ENCODE data around the gene MED4.

Gene MED4

DNA sequence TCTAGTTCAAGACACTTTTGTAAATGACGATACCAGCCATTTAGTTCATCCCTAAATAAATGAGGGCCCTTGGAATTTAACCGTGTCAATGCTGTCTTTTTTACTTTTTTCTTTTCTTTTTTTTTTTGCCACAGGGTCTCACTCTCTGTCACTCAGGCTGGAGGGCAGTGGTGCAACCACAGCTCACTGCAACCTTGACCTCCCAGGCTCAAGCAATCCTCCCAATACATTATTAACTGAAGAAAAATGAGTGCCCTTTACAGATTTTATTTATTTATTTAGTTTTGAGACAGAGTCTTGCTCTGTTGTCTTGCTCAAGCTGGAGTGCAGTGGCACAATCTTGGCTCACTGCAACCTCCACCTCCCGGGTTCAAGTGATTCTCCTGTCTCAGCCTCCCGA, 2.9 kb upstream of the MED4 start:
- no peaks in the 10 kb centered on the region for H3K27me3 ChIP-seq (ENCODE audit: insufficient read depth, poor library complexity, severe bottlenecking)
- no peak overlapping the region for H3K27ac ChIP-seq (ENCODE audit: poor library complexity, severe bottlenecking)
- H3K4me1 ChIP-seq (ENCODE audit: insufficient read depth, poor library complexity, severe bottlenecking): peaks cover 9% of the 10 kb centered on the region
- no peak overlapping the region for H3K4me3 ChIP-seq (ENCODE audit: severe bottlenecking)
- ATAC-seq (ENCODE audit: low read depth): no peak
- DNase-seq (ENCODE audit: low spot score): no peak
- 0 out of 2 replicates have a peak, but pooled peaks cover 5% of the 10 kb centered on the region for H3K36me3 ChIP-seq (ENCODE audit: low read depth)
- TF ChIP-seq, protein P1, sequence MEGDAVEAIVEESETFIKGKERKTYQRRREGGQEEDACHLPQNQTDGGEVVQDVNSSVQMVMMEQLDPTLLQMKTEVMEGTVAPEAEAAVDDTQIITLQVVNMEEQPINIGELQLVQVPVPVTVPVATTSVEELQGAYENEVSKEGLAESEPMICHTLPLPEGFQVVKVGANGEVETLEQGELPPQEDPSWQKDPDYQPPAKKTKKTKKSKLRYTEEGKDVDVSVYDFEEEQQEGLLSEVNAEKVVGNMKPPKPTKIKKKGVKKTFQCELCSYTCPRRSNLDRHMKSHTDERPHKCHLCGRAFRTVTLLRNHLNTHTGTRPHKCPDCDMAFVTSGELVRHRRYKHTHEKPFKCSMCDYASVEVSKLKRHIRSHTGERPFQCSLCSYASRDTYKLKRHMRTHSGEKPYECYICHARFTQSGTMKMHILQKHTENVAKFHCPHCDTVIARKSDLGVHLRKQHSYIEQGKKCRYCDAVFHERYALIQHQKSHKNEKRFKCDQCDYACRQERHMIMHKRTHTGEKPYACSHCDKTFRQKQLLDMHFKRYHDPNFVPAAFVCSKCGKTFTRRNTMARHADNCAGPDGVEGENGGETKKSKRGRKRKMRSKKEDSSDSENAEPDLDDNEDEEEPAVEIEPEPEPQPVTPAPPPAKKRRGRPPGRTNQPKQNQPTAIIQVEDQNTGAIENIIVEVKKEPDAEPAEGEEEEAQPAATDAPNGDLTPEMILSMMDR (IDR thresholded peaks at IDR 0.05; ENCODE audit: poor library complexity, severe bottlenecking): no peak
- H3K9me3 ChIP-seq (ENCODE audit: severe bottlenecking): no peaks in the 10 kb centered on the region

DNA sequence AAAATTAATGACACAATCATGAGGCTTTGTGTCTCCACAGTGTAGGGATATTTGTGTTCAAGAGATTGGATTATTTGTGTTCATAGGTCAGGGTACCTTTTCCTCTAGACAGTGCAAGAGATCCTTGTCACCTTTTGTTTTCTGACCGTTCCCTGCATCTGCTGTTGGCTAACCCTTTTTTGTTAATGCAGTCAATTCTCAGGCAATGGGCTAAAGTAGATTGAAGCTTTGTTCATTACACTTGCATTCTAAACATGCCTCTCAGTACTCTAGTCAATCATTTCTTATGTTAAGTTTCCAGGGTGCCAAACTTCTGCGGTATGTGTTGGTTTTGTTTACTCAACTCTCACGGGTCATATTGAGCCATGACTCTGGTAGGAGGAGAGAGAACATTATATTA, 1.8 kb upstream of the MED4 start:
- 0 out of 2 replicates have a peak, but pooled peaks cover 9% of the 10 kb centered on the region for H3K36me3 ChIP-seq (ENCODE audit: low read depth)
- DNase-seq (ENCODE audit: low spot score): no peak
- TF ChIP-seq, protein P1 (IDR thresholded peaks at IDR 0.05; ENCODE audit: poor library complexity, severe bottlenecking): no peak
- H3K27ac ChIP-seq (ENCODE audit: poor library complexity, severe bottlenecking): no peak overlapping the region
- H3K4me3 ChIP-seq (ENCODE audit: severe bottlenecking): no peak overlapping the region
- no peaks in the 10 kb centered on the region for H3K9me3 ChIP-seq (ENCODE audit: severe bottlenecking)
- peaks cover 9% of the 10 kb centered on the region for H3K4me1 ChIP-seq (ENCODE audit: insufficient read depth, poor library complexity, severe bottlenecking)
- ATAC-seq (ENCODE audit: low read depth): no peak
- no peaks in the 10 kb centered on the region for H3K27me3 ChIP-seq (ENCODE audit: insufficient read depth, poor library complexity, severe bottlenecking)

DNA sequence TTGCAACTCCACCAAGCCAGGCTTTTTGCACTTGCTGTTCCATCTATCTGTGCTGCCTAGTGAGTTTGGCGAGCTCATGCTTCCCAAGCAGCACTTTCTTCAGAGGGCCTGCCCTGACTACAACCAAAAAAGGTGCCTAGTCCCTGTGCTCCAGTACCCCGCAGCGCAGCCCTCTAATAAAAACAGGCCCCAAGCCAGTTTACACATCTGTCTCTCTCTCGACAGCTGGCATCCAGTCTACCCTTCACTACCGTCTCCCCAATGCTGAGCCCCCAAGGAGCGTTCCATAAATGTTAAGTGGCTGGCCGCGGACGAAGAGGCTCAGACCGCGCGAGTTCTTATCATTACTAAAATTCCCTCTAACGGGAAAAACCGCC, 512 bp downstream of the MED4 start:
- Histone ChIP-seq H3K27ac (ENCODE audit: poor library complexity, severe bottlenecking) (peak overlapping the region; percentile 21), H3K4me3 (ENCODE audit: severe bottlenecking) (peak overlapping the region; percentile 52), H3K27me3 (ENCODE audit: insufficient read depth, poor library complexity, severe bottlenecking) (no peaks in the 10 kb centered on the region), H3K4me1 (ENCODE audit: insufficient read depth, poor library complexity, severe bottlenecking) (peaks cover 9% of the 10 kb centered on the region), H3K36me3 (ENCODE audit: low read depth) (0 out of 2 replicates have a peak, but pooled peaks cover 9% of the 10 kb centered on the region), H3K9me3 (ENCODE audit: severe bottlenecking) (no peaks in the 10 kb centered on the region)
- ATAC-seq (ENCODE audit: low read depth): peak; percentile 24; the same call in 1 of the 3 replicates
- TF ChIP-seq, protein P1 (IDR thresholded peaks at IDR 0.05; ENCODE audit: poor library complexity, severe bottlenecking): no peak
- no peak for DNase-seq (ENCODE audit: low spot score)

DNA sequence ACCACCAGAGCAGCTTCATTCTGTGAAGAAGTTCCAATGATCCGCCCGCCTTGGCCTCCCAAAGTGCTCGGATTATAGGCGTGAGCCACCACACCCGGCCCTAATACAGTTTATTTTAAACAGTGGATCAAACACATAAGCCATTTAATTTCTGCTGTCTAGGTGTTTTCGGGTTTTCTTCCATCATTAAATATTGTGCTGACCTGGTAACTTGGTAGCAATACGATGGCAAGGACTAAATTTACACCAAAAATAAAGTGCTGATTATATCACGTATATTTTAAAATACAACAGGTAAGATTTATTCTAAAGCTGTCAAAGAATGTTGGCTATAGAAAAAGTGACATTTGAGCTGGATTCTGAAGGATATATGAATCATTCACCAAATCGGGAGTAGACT, 1.3 kb downstream of the MED4 start:
- DNase-seq (ENCODE audit: low spot score): no peak
- Histone ChIP-seq H3K27ac (ENCODE audit: poor library complexity, severe bottlenecking) (peak overlapping the region; percentile 21), H3K4me1 (ENCODE audit: insufficient read depth, poor library complexity, severe bottlenecking) (peaks cover 9% of the 10 kb centered on the region), H3K27me3 (ENCODE audit: insufficient read depth, poor library complexity, severe bottlenecking) (no peaks in the 10 kb centered on the region), H3K9me3 (ENCODE audit: severe bottlenecking) (no peaks in the 10 kb centered on the region), H3K4me3 (ENCODE audit: severe bottlenecking) (peak overlapping the region; percentile 52), H3K36me3 (ENCODE audit: low read depth) (0 out of 2 replicates have a peak, but pooled peaks cover 13% of the 10 kb centered on the region)
- TF ChIP-seq, protein P1 (IDR thresholded peaks at IDR 0.05; ENCODE audit: poor library complexity, severe bottlenecking): no peak
- no peak for ATAC-seq (ENCODE audit: low read depth)

DNA sequence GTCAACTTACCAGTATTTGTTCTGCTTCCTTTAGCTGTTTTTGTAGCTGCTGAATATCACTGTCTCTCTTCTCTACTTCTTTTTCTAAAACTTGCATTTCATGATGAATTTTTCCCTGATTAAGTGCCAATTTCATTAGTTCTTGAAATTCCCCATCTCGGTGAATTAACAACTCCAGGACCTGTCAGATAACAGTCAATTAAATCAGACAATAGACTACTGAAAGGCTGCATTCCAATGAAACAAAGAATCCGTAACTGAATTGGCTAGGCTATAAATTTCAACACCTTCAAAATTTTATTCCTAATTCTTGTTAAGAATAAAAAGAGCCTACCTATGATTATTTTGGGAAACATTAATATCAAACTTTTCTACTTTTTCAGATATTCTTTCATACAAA, 8.6 kb downstream of the MED4 start:
- peaks cover 59% of the 10 kb centered on the region for H3K36me3 ChIP-seq (ENCODE audit: low read depth)
- no peak for DNase-seq (ENCODE audit: low spot score)
- H3K4me1 ChIP-seq (ENCODE audit: insufficient read depth, poor library complexity, severe bottlenecking): no peaks in the 10 kb centered on the region
- H3K27me3 ChIP-seq (ENCODE audit: insufficient read depth, poor library complexity, severe bottlenecking): no peaks in the 10 kb centered on the region
- no peak for ATAC-seq (ENCODE audit: low read depth)
- TF ChIP-seq, protein P1 (IDR thresholded peaks at IDR 0.05; ENCODE audit: poor library complexity, severe bottlenecking): no peak
- H3K27ac ChIP-seq (ENCODE audit: poor library complexity, severe bottlenecking): no peak overlapping the region
- H3K9me3 ChIP-seq (ENCODE audit: severe bottlenecking): no peaks in the 10 kb centered on the region
- no peak overlapping the region for H3K4me3 ChIP-seq (ENCODE audit: severe bottlenecking)
